Osteocyte (in vitro differentiated cells): Measurements from ENCODE around the gene C5. TPM values are rescaled to one million over a fixed set of nuclear protein-coding genes. Genes with fewer than 3 reads are reported as not detected.

Experiments
- DNase-seq: peaks from one replicate; pipeline ENCODE4 v3.0.0; 2021; ENCODE audit warnings: mixed read lengths; ENCODE audit not compliant: unreplicated experiment; ENCODE audit errors: extremely low spot score
- H3K27ac Mint-ChIP-seq: one replicate; pipeline ENCODE4 v1.8.0; 2021; ENCODE audit warnings: mild to moderate bottlenecking, mixed read lengths; ENCODE audit not compliant: unreplicated experiment
- H3K27me3 Mint-ChIP-seq: one replicate; pipeline ENCODE4 v1.8.0; 2021; ENCODE audit warnings: mixed read lengths; ENCODE audit not compliant: unreplicated experiment
- H3K36me3 Mint-ChIP-seq: one replicate; pipeline ENCODE4 v1.8.0; 2021; ENCODE audit warnings: mixed read lengths; ENCODE audit not compliant: unreplicated experiment
- H3K4me1 Mint-ChIP-seq: one replicate; pipeline ENCODE4 v1.8.0; 2021; ENCODE audit warnings: mixed read lengths; ENCODE audit not compliant: unreplicated experiment
- H3K4me3 Mint-ChIP-seq: one replicate; pipeline ENCODE4 v1.8.0; 2021; ENCODE audit warnings: mild to moderate bottlenecking, moderate library complexity, mixed read lengths; ENCODE audit not compliant: unreplicated experiment
- H3K9me3 Mint-ChIP-seq: one replicate; pipeline ENCODE4 v1.8.0; 2021; ENCODE audit warnings: mixed read lengths; ENCODE audit not compliant: unreplicated experiment
- CTCF ChIP-seq: fragments of 200-600 bp; sonication (generic); IDR thresholded peaks from 2 replicates; pipeline ENCODE4 v1.5.0; 2021; ENCODE audit warnings: antibody characterized with exemption, mild to moderate bottlenecking, moderate library complexity
- total RNA-seq: library from RNA; stranded (reverse); gene quantifications from 2 replicates; pipeline ENCODE4 v1.2.1, GENCODE V29; 2021

C5 gene
- total RNA-seq, 1 donor from 2014 or later, result 6.3 TPM

- Mint-ChIP-seq H3K36me3 (peaks cover 10% of the 10 kb centered on the region), H3K9me3 (no peaks in the 10 kb centered on the region), H3K27ac (peak overlapping the region; percentile 80), H3K27me3 (no peaks in the 10 kb centered on the region), H3K4me3 (no peak overlapping the region), H3K4me1 (peaks cover 32% of the 10 kb centered on the region)
- TF ChIP-seq CTCF, result no peak
- no peak for DNase-seq
These were observed 98.0 kb downstream of the C5 start for GRCh38 chr9:120951960-120952618.

GRCh38 chr9:120950421-120951388 is 99.4 kb downstream of the C5 start:
- Mint-ChIP-seq H3K9me3 (no peaks in the 10 kb centered on the region), H3K27me3 (no peaks in the 10 kb centered on the region), H3K27ac (peak overlapping the region; percentile 80), H3K36me3 (peaks cover 3% of the 10 kb centered on the region), H3K4me3 (no peak overlapping the region), H3K4me1 (peaks cover 32% of the 10 kb centered on the region)
- no peak for DNase-seq
- no peak for TF ChIP-seq CTCF

GRCh38 chr9:120949290-120949689 is 100.8 kb downstream of the C5 start:
- Mint-ChIP-seq H3K4me3 (no peak overlapping the region), H3K4me1 (peaks cover 42% of the 10 kb centered on the region), H3K9me3 (no peaks in the 10 kb centered on the region), H3K27me3 (no peaks in the 10 kb centered on the region), H3K27ac (no peak overlapping the region), H3K36me3 (peaks cover 3% of the 10 kb centered on the region)
- TF ChIP-seq CTCF, result no peak
- no peak for DNase-seq

GRCh38 chr9:120948824-120949223 is 101.3 kb downstream of the C5 start:
- H3K27ac Mint-ChIP-seq, result no peak overlapping the region
- no peak for TF ChIP-seq CTCF
- H3K9me3 Mint-ChIP-seq, result no peaks in the 10 kb centered on the region
- no peaks in the 10 kb centered on the region for H3K27me3 Mint-ChIP-seq
- peaks cover 46% of the 10 kb centered on the region for H3K4me1 Mint-ChIP-seq
- H3K4me3 Mint-ChIP-seq, result no peak overlapping the region
- peaks cover 3% of the 10 kb centered on the region for H3K36me3 Mint-ChIP-seq
- DNase-seq, result no peak

GRCh38 chr9:120947222-120947621 is 102.9 kb downstream of the C5 start:
- Mint-ChIP-seq H3K4me3 (no peak overlapping the region), H3K27me3 (no peaks in the 10 kb centered on the region), H3K27ac (no peak overlapping the region), H3K36me3 (no peaks in the 10 kb centered on the region), H3K9me3 (no peaks in the 10 kb centered on the region), H3K4me1 (peaks cover 44% of the 10 kb centered on the region)
- no peak for DNase-seq
- no peak for TF ChIP-seq CTCF
